HEK293T (cell line): ENCODE measurements around the gene CYP2A6.

Experiments
- HDGF ChIP-seq: fragments of 450-650 bp; IDR thresholded peaks from 2 replicates; pipeline ENCODE4 v1.6.1; 2017; ENCODE audit warnings: antibody characterized with exemption, borderline replicate concordance
- PKNOX1 ChIP-seq: fragments of 450-650 bp; IDR thresholded peaks from 2 replicates; pipeline ENCODE4 v1.6.1; 2016
- SP1 ChIP-seq: fragments of 450-650 bp; IDR thresholded peaks from 2 replicates; pipeline ENCODE4 v1.6.1; 2017
- SUZ12 ChIP-seq: fragments of 450-650 bp; IDR thresholded peaks from 2 replicates; pipeline ENCODE4 v1.6.1; 2016; ENCODE audit warnings: mild to moderate bottlenecking
- TARDBP ChIP-seq: fragments of 450-650 bp; IDR thresholded peaks from 2 replicates; pipeline ENCODE4 v1.6.1; 2016
- ZNF384 ChIP-seq: fragments of 450-650 bp; IDR thresholded peaks from 2 replicates; pipeline ENCODE4 v1.6.1; 2016

DNA sequence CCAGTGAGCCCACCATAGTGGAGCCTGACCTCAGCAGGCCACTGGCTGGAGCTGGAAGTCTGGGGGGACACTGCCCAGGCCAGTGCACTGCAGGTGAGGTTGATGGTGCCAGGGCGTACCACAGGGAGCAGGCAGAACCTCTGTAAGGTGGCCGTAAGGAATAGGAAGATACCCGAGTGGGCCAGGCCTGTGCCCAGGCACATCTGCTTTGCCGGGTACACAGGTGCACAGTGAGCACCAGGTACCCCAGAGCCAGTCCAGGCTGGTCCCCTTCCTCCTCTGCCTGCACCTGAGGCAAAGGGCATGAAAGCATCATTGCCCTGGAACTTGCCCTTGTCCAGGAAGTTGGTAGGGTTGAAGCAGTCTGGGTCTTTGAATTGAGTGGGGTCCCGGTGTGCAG is 41.8 kb downstream of the CYP2A6 start:
- no peak for TF ChIP-seq SP1
- TF ChIP-seq SUZ12 = no peak
- no peak for TF ChIP-seq TARDBP
- TF ChIP-seq PKNOX1 = no peak
- TF ChIP-seq HDGF = no peak
- no peak for TF ChIP-seq ZNF384
